Stimulated activated CD4-positive, alpha-beta T cell treated with anti-CD3 and anti-CD28 coated beads, TNF-alpha, amount 100 ng/mL, for 24 hours (primary cell): ENCODE results near the gene BACE1-AS.
A peak's percentile ranks its signal among the peaks of the same experiment; 100 is the strongest.

Experiments
- DNase-seq, 3 experiments: peaks; one replicate each; pipeline ENCODE4 v3.0.0-alpha.2; 2020; ENCODE audit warnings: low read depth in 3 of 3

The BACE1-AS gene

GRCh38 chr11:117289795-117290194 lies 1.4 kb upstream of the BACE1-AS start:
- no peak for DNase-seq

- no peak for DNase-seq
Observed at GRCh38 chr11:117292616-117293015, 1.5 kb downstream of the BACE1-AS start.

- DNase-seq = no peak
Observed at GRCh38 chr11:117295438-117296137, 4.4 kb downstream of the BACE1-AS start.

GRCh38 chr11:117296881-117297280 lies 5.7 kb downstream of the BACE1-AS start:
- DNase-seq = no peak

- DNase-seq = no peak
Observed at GRCh38 chr11:117298195-117298594, 7.0 kb downstream of the BACE1-AS start.

- no peak for DNase-seq
Observed at GRCh38 chr11:117299351-117300282, 8.5 kb downstream of the BACE1-AS start.

GRCh38 chr11:117300283-117300663 lies 9.1 kb downstream of the BACE1-AS start:
- no peak for DNase-seq

- DNase-seq = no peak
Observed at GRCh38 chr11:117300773-117301172, 9.6 kb downstream of the BACE1-AS start.

GRCh38 chr11:117302228-117302627 lies 11.1 kb downstream of the BACE1-AS start:
- DNase-seq = no peak

GRCh38 chr11:117303101-117303500 lies 12.0 kb downstream of the BACE1-AS start:
- DNase-seq = no peak

- DNase-seq = no peak
Observed at GRCh38 chr11:117303646-117304315, 12.6 kb downstream of the BACE1-AS start.

GRCh38 chr11:117305145-117305544 lies 14.0 kb downstream of the BACE1-AS start:
- DNase-seq = no peak

- no peak for DNase-seq
Observed at GRCh38 chr11:117309310-117309709, 18.2 kb downstream of the BACE1-AS start.

GRCh38 chr11:117313091-117313490 lies 21.9 kb downstream of the BACE1-AS start:
- DNase-seq = no peak

- DNase-seq = no peak
Observed at GRCh38 chr11:117313828-117314768, 23.0 kb downstream of the BACE1-AS start.

- DNase-seq = no peak
Observed at GRCh38 chr11:117314840-117315239, 23.7 kb downstream of the BACE1-AS start.

- peak in 1 of 3 experiments; percentile 11 for DNase-seq
Observed at GRCh38 chr11:117315285-117316196, 24.4 kb downstream of the BACE1-AS start.

GRCh38 chr11:117316197-117316961 lies 25.2 kb downstream of the BACE1-AS start, which contains the start of gene BACE1:
TSS of gene BACE1 (minus strand) at chr11:117316256. CDS start at chr11:117315795, 461 bp downstream.
- DNase-seq = peak in 2 of 3 experiments; percentile 3 to 13

- DNase-seq = no peak
Observed at GRCh38 chr11:117318738-117319137, 27.6 kb downstream of the BACE1-AS start.
